Neural progenitor cell (in vitro differentiated cells): Measurements from ENCODE around the gene MAP7D2. TPM values are rescaled to one million over a fixed set of nuclear protein-coding genes. Genes with fewer than 3 reads are reported as not detected.
"Not testable (repeated sequence)": the region's sequence is repeated elsewhere in the genome, so short reads cannot be mapped to it uniquely, and the experiment has no call there.

Experiments used
- DNase-seq: peaks from one replicate; pipeline ENCODE4 v3.0.0-alpha.2; 2016; ENCODE audit warnings: low spot score
- H2AFZ ChIP-seq: fragments of 200-600 bp; sonication (generic); replicated peaks from 2 replicates; pipeline ENCODE4 v1.6.1; 2016; ENCODE audit warnings: antibody characterized with exemption
- H3F3A ChIP-seq: fragments of 200-600 bp; sonication (generic); 2 replicates; pipeline ENCODE4 v1.6.1; 2016; ENCODE audit warnings: antibody characterized with exemption, low read depth
- H3K27ac ChIP-seq: fragments of 200-600 bp; sonication (generic); 2 replicates; pipeline ENCODE4 v1.5.1; 2016; ENCODE audit warnings: mild to moderate bottlenecking
- H3K27me3 ChIP-seq: fragments of 200-600 bp; sonication (generic); 2 replicates; pipeline ENCODE4 v1.6.1; 2016; ENCODE audit warnings: mild to moderate bottlenecking, moderate library complexity
- H3K36me3 ChIP-seq: fragments of 200-600 bp; sonication (generic); 2 replicates; pipeline ENCODE4 v1.5.1; 2016
- H3K4me1 ChIP-seq: fragments of 200-600 bp; sonication (generic); 2 replicates; pipeline ENCODE4 v1.6.1; 2016; ENCODE audit warnings: mixed run types
- H3K4me2 ChIP-seq: fragments of 200-600 bp; sonication (generic); 2 replicates; pipeline ENCODE4 v1.6.1; 2016
- H3K4me3 ChIP-seq: fragments of 200-600 bp; sonication (generic); 2 replicates; pipeline ENCODE4 v1.5.1; 2016
- H3K79me2 ChIP-seq: fragments of 200-600 bp; sonication (generic); 2 replicates; pipeline ENCODE4 v1.6.1; 2016; ENCODE audit warnings: low read depth
- H3K9ac ChIP-seq: fragments of 200-600 bp; sonication (generic); 2 replicates; pipeline ENCODE4 v1.6.1; 2016
- H3K9me3 ChIP-seq: fragments of 200-600 bp; sonication (generic); 2 replicates; pipeline ENCODE4 v1.5.1; 2016; ENCODE audit warnings: low read depth
- H4K20me1 ChIP-seq: fragments of 200-600 bp; sonication (generic); 2 replicates; pipeline ENCODE4 v1.6.1; 2016; ENCODE audit warnings: low read depth
- H3K27ac Mint-ChIP-seq: 3 replicates; pipeline ENCODE4 v1.8.0; 2021; ENCODE audit warnings: mixed read lengths
- H3K27me3 Mint-ChIP-seq: 2 replicates; pipeline ENCODE4 v1.8.0; 2022; ENCODE audit warnings: low read depth, mild to moderate bottlenecking, inconsistent platforms, moderate library complexity, mixed read lengths; ENCODE audit not compliant: insufficient read depth
- H3K36me3 Mint-ChIP-seq: 3 replicates; pipeline ENCODE4 v1.8.0; 2021; ENCODE audit warnings: mixed read lengths
- H3K4me1 Mint-ChIP-seq: 3 replicates; pipeline ENCODE4 v1.8.0; 2021; ENCODE audit warnings: mixed read lengths
- H3K4me3 Mint-ChIP-seq: 3 replicates; pipeline ENCODE4 v1.8.0; 2021; ENCODE audit warnings: mild to moderate bottlenecking, moderate library complexity, mixed read lengths
- H3K9me3 Mint-ChIP-seq: 3 replicates; pipeline ENCODE4 v1.8.0; 2020; ENCODE audit warnings: mixed read lengths
- CTCF ChIP-seq: fragments of 200-600 bp; sonication (generic); IDR thresholded peaks from 2 replicates; pipeline ENCODE4 v1.5.1; 2017; ENCODE audit warnings: antibody characterized with exemption, mild to moderate bottlenecking
- EZH2 ChIP-seq: fragments of 200-600 bp; sonication (generic); IDR thresholded peaks from 2 replicates; pipeline ENCODE4 v1.6.1; 2017; ENCODE audit warnings: antibody characterized with exemption, mild to moderate bottlenecking, moderate library complexity
- EZH2phosphoT487 ChIP-seq: fragments of 200-600 bp; sonication (generic); IDR thresholded peaks from 2 replicates; pipeline ENCODE4 v1.6.1; 2017; ENCODE audit warnings: antibody characterized with exemption
- total RNA-seq: library from RNA; depleted of rRNA; stranded (reverse); fragments of >200 nt; gene quantifications from 2 replicates; pipeline ENCODE4 v1.2.3, GENCODE V29; 2015; ENCODE audit warnings: low replicate concordance

The MAP7D2 gene
- total RNA-seq, 1 donor from 2014 or later: 2.6 TPM

DNA sequence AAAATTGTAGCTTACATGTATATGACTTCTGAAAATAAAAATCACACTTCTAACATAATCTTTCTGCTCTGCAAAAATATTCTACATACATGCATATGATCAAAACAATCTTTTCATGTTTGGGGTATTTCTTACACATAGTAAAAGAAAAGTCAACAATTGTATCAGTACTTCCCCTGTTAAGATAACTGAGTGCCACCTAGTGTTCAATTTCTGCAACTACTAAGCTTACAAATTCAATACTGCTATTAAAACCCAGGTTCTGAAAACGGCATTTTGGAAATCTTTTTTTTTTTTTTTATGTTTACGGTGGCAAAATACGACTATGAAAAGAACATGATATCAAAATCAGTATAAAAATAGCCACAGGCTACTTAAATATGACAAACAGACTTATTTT is 10.7 kb upstream of the MAP7D2 start:
- not testable (repeated sequence) for H3K4me2 ChIP-seq, H4K20me1 ChIP-seq, H3K36me3 Mint-ChIP-seq, DNase-seq, H3K4me3 ChIP-seq, H3K27ac ChIP-seq, H3K9me3 ChIP-seq, H3K4me3 Mint-ChIP-seq, H3K27ac Mint-ChIP-seq, H3K4me1 ChIP-seq, H3K36me3 ChIP-seq, H2AFZ ChIP-seq, H3K79me2 ChIP-seq, H3K27me3 Mint-ChIP-seq, H3K9ac ChIP-seq, H3K4me1 Mint-ChIP-seq, H3K9me3 Mint-ChIP-seq, H3K27me3 ChIP-seq
- H3F3A ChIP-seq: peaks cover 14% of the 10 kb centered on the region
- peak; percentile 45 for TF ChIP-seq CTCF

GRCh38 chrX:20126833-20127232 is 10.1 kb upstream of the MAP7D2 start:
- not testable (repeated sequence) for H3K9me3 ChIP-seq, H3K9me3 Mint-ChIP-seq, H3K4me1 Mint-ChIP-seq, H2AFZ ChIP-seq, H3K27ac Mint-ChIP-seq, H3K36me3 ChIP-seq, H3K27me3 ChIP-seq, H3K36me3 Mint-ChIP-seq, H3K4me2 ChIP-seq, DNase-seq, H3K27ac ChIP-seq, H3K4me3 ChIP-seq, H4K20me1 ChIP-seq, H3K4me3 Mint-ChIP-seq, H3K4me1 ChIP-seq, H3K27me3 Mint-ChIP-seq, H3K79me2 ChIP-seq, H3K9ac ChIP-seq
- peaks cover 14% of the 10 kb centered on the region for H3F3A ChIP-seq

- H3K27me3 ChIP-seq: no peaks in the 10 kb centered on the region
- Mint-ChIP-seq H3K4me3 (no peak overlapping the region), H3K9me3 (no peaks in the 10 kb centered on the region), H3K4me1 (no peaks in the 10 kb centered on the region), H3K27me3 (no peaks in the 10 kb centered on the region), H3K27ac (no peak overlapping the region), H3K36me3 (peaks cover 2% of the 10 kb centered on the region)
- no peaks in the 10 kb centered on the region for H3K79me2 ChIP-seq
- H3K27ac ChIP-seq: no peak overlapping the region
- no peaks in the 10 kb centered on the region for H3K36me3 ChIP-seq
- no peaks in the 10 kb centered on the region for H3K4me1 ChIP-seq
- H3K4me3 ChIP-seq: no peak overlapping the region
- H2AFZ ChIP-seq: no peak overlapping the region
- no peaks in the 10 kb centered on the region for H4K20me1 ChIP-seq
- peaks cover 14% of the 10 kb centered on the region for H3F3A ChIP-seq
- H3K9ac ChIP-seq: no peak overlapping the region
- H3K4me2 ChIP-seq: no peak overlapping the region
- no peak for TF ChIP-seq EZH2phosphoT487
- TF ChIP-seq EZH2: no peak
- TF ChIP-seq CTCF: no peak
- peaks cover 4% of the 10 kb centered on the region for H3K9me3 ChIP-seq
- no peak for DNase-seq
Measured at GRCh38 chrX:20124964-20125363, 8.3 kb upstream of the MAP7D2 start.

DNA sequence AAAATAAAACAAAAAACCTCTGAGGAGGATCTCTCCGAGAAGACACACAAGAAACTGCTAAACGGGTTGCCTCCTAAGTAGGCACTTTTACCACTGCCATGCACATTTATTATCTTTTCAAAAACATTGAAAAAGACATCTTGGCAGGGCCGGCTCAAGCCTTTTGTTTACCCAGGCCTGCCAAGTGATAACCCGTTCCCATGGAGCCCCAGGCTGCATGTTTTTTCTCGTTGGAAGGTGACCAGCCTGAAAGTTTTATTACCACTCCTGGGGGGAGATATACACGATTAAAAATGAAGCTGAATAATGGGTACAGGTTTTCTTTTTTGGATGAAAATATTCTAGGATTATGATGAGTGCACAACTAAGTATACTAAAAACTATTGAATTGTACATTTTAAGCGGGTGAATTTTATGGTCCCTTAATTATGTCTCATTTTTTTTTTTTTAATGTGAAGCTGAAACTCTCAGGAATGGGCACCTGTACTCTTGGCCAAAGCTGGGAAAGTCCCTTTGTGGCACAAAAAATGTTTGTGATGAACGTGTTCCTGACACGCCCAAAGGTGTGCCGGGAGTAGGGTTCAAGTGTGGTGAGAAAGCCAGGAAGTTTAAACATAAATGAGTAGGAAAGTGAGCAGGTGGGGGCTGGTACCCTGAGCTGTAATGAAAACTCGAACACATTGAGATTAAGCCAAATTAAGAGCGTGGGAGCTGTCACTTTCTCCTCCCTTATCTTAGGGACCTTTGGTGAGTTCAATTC is 1.5 kb upstream of the MAP7D2 start:
- no peaks in the 10 kb centered on the region for H3K79me2 ChIP-seq
- no peak overlapping the region for H3K4me2 ChIP-seq
- no peak overlapping the region for H3K9ac ChIP-seq
- peaks cover 6% of the 10 kb centered on the region for H3K9me3 ChIP-seq
- H2AFZ ChIP-seq: no peak overlapping the region
- no peak overlapping the region for H3K4me3 ChIP-seq
- no peak overlapping the region for H3K27ac ChIP-seq
- peaks cover 4% of the 10 kb centered on the region for H3K9me3 Mint-ChIP-seq
- peaks cover 2% of the 10 kb centered on the region for H3K27me3 Mint-ChIP-seq
- peaks cover 46% of the 10 kb centered on the region for H3K27me3 ChIP-seq
- H3F3A ChIP-seq: no peaks in the 10 kb centered on the region
- TF ChIP-seq EZH2phosphoT487 (no peak), CTCF (no peak), EZH2 (no peak)
- H3K4me1 ChIP-seq: no peaks in the 10 kb centered on the region
- DNase-seq: no peak
- peaks cover 8% of the 10 kb centered on the region for H3K4me1 Mint-ChIP-seq
- no peak overlapping the region for H3K4me3 Mint-ChIP-seq
- no peaks in the 10 kb centered on the region for H4K20me1 ChIP-seq
- H3K27ac Mint-ChIP-seq: no peak overlapping the region
- H3K36me3 ChIP-seq: no peaks in the 10 kb centered on the region
- no peaks in the 10 kb centered on the region for H3K36me3 Mint-ChIP-seq
